ENCODE data around the gene RGS7.
"Not testable (repeated sequence)": the region's sequence is repeated elsewhere in the genome, so short reads cannot be mapped to it uniquely, and the experiment has no call there.

RGS7 gene

GRCh38 chr1:241203817-241204216, 153.2 kb downstream of the RGS7 start:
- DNase-seq = no peak

GRCh38 chr1:241202401-241202800, 154.6 kb downstream of the RGS7 start:
- DNase-seq = no peak

- no peak for DNase-seq
Observed at GRCh38 chr1:241186716-241187115, 170.3 kb downstream of the RGS7 start.

- DNase-seq = no peak
Observed at GRCh38 chr1:241181971-241182370, 175.0 kb downstream of the RGS7 start.

- DNase-seq = no peak
Observed at GRCh38 chr1:241181471-241181870, 175.5 kb downstream of the RGS7 start.

GRCh38 chr1:241180569-241180968, 176.4 kb downstream of the RGS7 start:
- DNase-seq = no peak

- no peak for DNase-seq
Observed at GRCh38 chr1:241177660-241178059, 179.3 kb downstream of the RGS7 start.

- DNase-seq = no peak
Observed at GRCh38 chr1:241172486-241172885, 184.5 kb downstream of the RGS7 start.

- DNase-seq = no peak
Observed at GRCh38 chr1:241171991-241172390, 185.0 kb downstream of the RGS7 start.

- no peak for DNase-seq
Observed at GRCh38 chr1:241167121-241167630, 189.8 kb downstream of the RGS7 start.

GRCh38 chr1:241166625-241167024, 190.4 kb downstream of the RGS7 start:
- no peak for DNase-seq

GRCh38 chr1:241165256-241165655, 191.7 kb downstream of the RGS7 start:
- DNase-seq = not testable (repeated sequence)

- DNase-seq = no peak
Observed at GRCh38 chr1:241163363-241163762, 193.6 kb downstream of the RGS7 start.

- no peak for DNase-seq
Observed at GRCh38 chr1:241161188-241161689, 195.8 kb downstream of the RGS7 start.

- DNase-seq = no peak
Observed at GRCh38 chr1:241157435-241157834, 199.6 kb downstream of the RGS7 start.

GRCh38 chr1:241156231-241156965, 200.6 kb downstream of the RGS7 start:
- no peak for DNase-seq

- no peak for DNase-seq
Observed at GRCh38 chr1:241145881-241146280, 211.1 kb downstream of the RGS7 start.

- no peak for DNase-seq
Observed at GRCh38 chr1:241143765-241144442, 213.1 kb downstream of the RGS7 start.

- DNase-seq = no peak
Observed at GRCh38 chr1:241142493-241142892, 214.5 kb downstream of the RGS7 start.

- DNase-seq = not testable (repeated sequence)
Observed at GRCh38 chr1:241141646-241142045, 215.4 kb downstream of the RGS7 start.

GRCh38 chr1:241140670-241141069, 216.3 kb downstream of the RGS7 start:
- DNase-seq = no peak

GRCh38 chr1:241139047-241139446, 218.0 kb downstream of the RGS7 start:
- no peak for DNase-seq

GRCh38 chr1:241138248-241138647, 218.8 kb downstream of the RGS7 start:
- no peak for DNase-seq

- no peak for DNase-seq
Observed at GRCh38 chr1:241136389-241136788, 220.6 kb downstream of the RGS7 start.
